GM23248 (cell line): ENCODE measurements around the gene KIF2C.
"Not testable (repeated sequence)": the region's sequence is repeated elsewhere in the genome, so short reads cannot be mapped to it uniquely, and the experiment has no call there.

Source experiments
- EZH2 ChIP-seq: fragments of 200-600 bp; sonication (generic); IDR thresholded peaks from 2 replicates; pipeline ENCODE4 v1.6.1; 2018; ENCODE audit warnings: antibody characterized with exemption, mild to moderate bottlenecking; ENCODE audit not compliant: insufficient read depth, poor library complexity, severe bottlenecking
- EZH2phosphoT487 ChIP-seq: fragments of 200-600 bp; sonication (generic); IDR thresholded peaks from 2 replicates; pipeline ENCODE4 v1.6.1; 2018; ENCODE audit warnings: antibody characterized with exemption, moderate library complexity, mild to moderate bottlenecking, low read depth; ENCODE audit not compliant: insufficient read depth

DNA sequence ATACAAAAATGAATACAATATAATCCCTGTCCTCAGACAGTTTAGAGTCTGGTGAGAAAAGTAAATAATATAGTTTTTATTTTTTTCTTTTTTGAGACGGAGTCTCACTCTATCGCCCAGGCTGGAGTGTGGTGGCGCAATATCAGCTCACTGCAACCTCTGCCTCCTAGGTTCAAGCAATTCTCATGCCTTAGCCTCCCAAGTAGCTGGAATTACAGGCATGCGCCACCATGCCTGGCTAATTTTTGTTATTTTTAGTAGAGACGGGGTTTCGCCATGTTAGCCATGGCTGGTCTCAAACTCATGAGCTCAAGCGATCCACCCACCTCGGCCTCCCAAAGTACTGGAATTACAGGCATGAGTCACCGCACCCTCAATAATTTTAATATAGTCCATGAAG is 40.3 kb upstream of the KIF2C start:
- TF ChIP-seq EZH2, EZH2phosphoT487: not testable (repeated sequence)
